Neural cell (in vitro differentiated cells): ENCODE data around the gene PTH1R. TPM values are rescaled to one million over a fixed set of nuclear protein-coding genes. Genes with fewer than 3 reads are reported as not detected.

Source experiments
- H2AFZ ChIP-seq: fragments of 200-600, 300-800 bp; sonication (generic), shearing (Covaris generic); 2 replicates; pipeline ENCODE4 v1.6.0; 2014; ENCODE audit warnings: low read depth, mild to moderate bottlenecking, antibody characterized with exemption, low read length, moderate library complexity
- H3F3A ChIP-seq: fragments of 200-600 bp; shearing (Covaris generic); 2 replicates; pipeline ENCODE4 v1.6.1; 2016; ENCODE audit warnings: mild to moderate bottlenecking, moderate library complexity, mixed read lengths, antibody characterized with exemption, low read length; ENCODE audit not compliant: insufficient read depth, poor library complexity, severe bottlenecking
- H3K27ac ChIP-seq: fragments of 200-600, 300-800 bp; sonication (generic), shearing (Covaris generic); 2 replicates; pipeline ENCODE4 v1.5.1; 2014; ENCODE audit warnings: mild to moderate bottlenecking, low read length, moderate library complexity
- H3K27me3 ChIP-seq: fragments of 300-800, 200-600 bp; sonication (generic), shearing (Covaris generic); 2 replicates; pipeline ENCODE4 v1.6.0; 2014; ENCODE audit warnings: mild to moderate bottlenecking, low read depth, low read length, moderate library complexity; ENCODE audit not compliant: insufficient read depth
- H3K36me3 ChIP-seq: fragments of 300-800, 200-600 bp; sonication (generic), shearing (Covaris generic); 2 replicates; pipeline ENCODE4 v1.5.1; 2014; ENCODE audit warnings: mild to moderate bottlenecking, antibody characterized with exemption, low read length, moderate library complexity; ENCODE audit not compliant: insufficient read depth
- H3K4me2 ChIP-seq: fragments of 300-800, 200-600 bp; sonication (generic), shearing (Covaris generic); 2 replicates; pipeline ENCODE4 v1.6.0; 2014; ENCODE audit warnings: mild to moderate bottlenecking, low read length
- H3K4me3 ChIP-seq: fragments of 300-800, 200-600 bp; sonication (generic), shearing (Covaris generic); 2 replicates; pipeline ENCODE4 v1.5.1; 2014; ENCODE audit warnings: mild to moderate bottlenecking, low read length, moderate library complexity
- H3K79me2 ChIP-seq: fragments of 200-600 bp; shearing (Covaris generic); replicated peaks from 2 replicates; pipeline ENCODE4 v1.6.0; 2014; ENCODE audit warnings: mild to moderate bottlenecking, low read length, moderate library complexity; ENCODE audit not compliant: insufficient read depth
- H3K9ac ChIP-seq: fragments of 300-800, 200-600 bp; sonication (generic), shearing (Covaris generic); 2 replicates; pipeline ENCODE4 v1.6.1; 2016; ENCODE audit warnings: mild to moderate bottlenecking, low read length, mixed read lengths
- H3K9me2 ChIP-seq: fragments of 200-600 bp; shearing (Covaris generic); 2 replicates; pipeline ENCODE4 v1.6.1; 2016; ENCODE audit warnings: mild to moderate bottlenecking, low read length, mixed read lengths; ENCODE audit not compliant: insufficient read depth
- H3K9me3 ChIP-seq: fragments of 200-600, 300-800 bp; sonication (generic), shearing (Covaris generic); 2 replicates; pipeline ENCODE4 v1.6.1; 2016; ENCODE audit warnings: mild to moderate bottlenecking, mixed run types, low read length, moderate library complexity, mixed read lengths
- H4K20me1 ChIP-seq: fragments of 200-600 bp; shearing (Covaris generic); 2 replicates; pipeline ENCODE4 v1.6.1; 2016; ENCODE audit warnings: mild to moderate bottlenecking, mixed run types; ENCODE audit not compliant: insufficient read depth
- CTCF ChIP-seq: fragments of 450-650 bp; IDR thresholded peaks from 2 replicates; pipeline ENCODE4 v1.5.1; 2014; ENCODE audit warnings: antibody characterized with exemption, mild to moderate bottlenecking, moderate library complexity; ENCODE audit not compliant: poor library complexity, severe bottlenecking
- EP300 ChIP-seq: fragments of 450-650 bp; conservative IDR thresholded peaks from 2 replicates; pipeline ENCODE4 v1.6.1; 2014; ENCODE audit warnings: antibody characterized with exemption, mild to moderate bottlenecking, moderate library complexity; ENCODE audit not compliant: poor library complexity, severe bottlenecking
- EZH2 ChIP-seq: fragments of 200-600, 300-800 bp; shearing (Covaris generic), sonication (generic); IDR thresholded peaks from 2 replicates; pipeline ENCODE4 v1.6.1; 2014; ENCODE audit warnings: antibody characterized with exemption, low read length, borderline replicate concordance, mild to moderate bottlenecking; ENCODE audit not compliant: insufficient read depth, poor library complexity, severe bottlenecking
- MXI1 ChIP-seq: fragments of 450-650 bp; conservative IDR thresholded peaks from 2 replicates; pipeline ENCODE4 v1.6.1; 2014; ENCODE audit warnings: antibody characterized with exemption, mild to moderate bottlenecking; ENCODE audit not compliant: poor library complexity, severe bottlenecking
- POLR2AphosphoS5 ChIP-seq: IDR thresholded peaks from 2 replicates; pipeline ENCODE4 v1.6.1; 2012
- RAD21 ChIP-seq: fragments of 450-650 bp; conservative IDR thresholded peaks from 2 replicates; pipeline ENCODE4 v1.6.1; 2014; ENCODE audit warnings: antibody characterized with exemption, mild to moderate bottlenecking, moderate library complexity
- REST ChIP-seq: IDR thresholded peaks from 2 replicates; pipeline ENCODE4 v1.6.1; 2012; ENCODE audit warnings: borderline replicate concordance
- SMC3 ChIP-seq: fragments of 450-650 bp; conservative IDR thresholded peaks from 2 replicates; pipeline ENCODE4 v1.6.1; 2014; ENCODE audit warnings: antibody characterized with exemption, mild to moderate bottlenecking, moderate library complexity; ENCODE audit not compliant: poor library complexity
- TAF1 ChIP-seq: IDR thresholded peaks from 2 replicates; pipeline ENCODE4 v1.6.1; 2012; ENCODE audit warnings: low read depth
- polyA plus RNA-seq: library from polyadenylated mRNA; depleted of rRNA; stranded (reverse); fragments of >200 nt; gene quantifications from 2 replicates; pipeline ENCODE4 v1.2.3, GENCODE V29; 2014

PTH1R gene
- polyA plus RNA-seq, 1 donor from 2014 or later, result not detected

GRCh38 chr3:46916278-46916677 lies 38.8 kb downstream of the PTH1R start:
- Histone ChIP-seq H3K36me3 (peaks cover 4% of the 10 kb centered on the region), H3K27me3 (no peaks in the 10 kb centered on the region), H3K79me2 (no peaks in the 10 kb centered on the region), H3F3A (no peaks in the 10 kb centered on the region), H3K4me2 (no peak overlapping the region), H4K20me1 (no peaks in the 10 kb centered on the region), H3K9ac (no peak overlapping the region), H2AFZ (no peak overlapping the region), H3K27ac (no peak overlapping the region), H3K4me3 (no peak overlapping the region), H3K9me2 (no peaks in the 10 kb centered on the region), H3K9me3 (peaks cover 6% of the 10 kb centered on the region)
- no peak for TF ChIP-seq EZH2
- no peak for TF ChIP-seq SMC3
- no peak for TF ChIP-seq RAD21
- no peak for TF ChIP-seq TAF1

GRCh38 chr3:46916799-46917198 lies 39.3 kb downstream of the PTH1R start:
- Histone ChIP-seq H3K9me3 (peaks cover 6% of the 10 kb centered on the region), H3K27ac (no peak overlapping the region), H3K79me2 (no peaks in the 10 kb centered on the region), H3K36me3 (peaks cover 4% of the 10 kb centered on the region), H3K9me2 (no peaks in the 10 kb centered on the region), H3K4me2 (no peak overlapping the region), H3K4me3 (no peak overlapping the region), H3K27me3 (no peaks in the 10 kb centered on the region), H2AFZ (no peak overlapping the region), H4K20me1 (no peaks in the 10 kb centered on the region), H3F3A (no peaks in the 10 kb centered on the region), H3K9ac (no peak overlapping the region)
- TF ChIP-seq CTCF (no peak), TAF1 (no peak), RAD21 (no peak), EP300 (no peak), REST (no peak), EZH2 (no peak), POLR2AphosphoS5 (no peak), SMC3 (no peak), MXI1 (no peak)

- H3K4me3 ChIP-seq, result no peak overlapping the region
These were observed 39.7 kb downstream of the PTH1R start for GRCh38 chr3:46917257-46917656.

More at GRCh38 chr3:46917257-46917656, 39.7 kb downstream of the PTH1R start:
- Histone ChIP-seq H3K9me3 (peaks cover 6% of the 10 kb centered on the region), H3K79me2 (no peaks in the 10 kb centered on the region), H3K9ac (no peak overlapping the region), H3K4me2 (no peak overlapping the region), H2AFZ (no peak overlapping the region), H3K27ac (no peak overlapping the region), H4K20me1 (no peaks in the 10 kb centered on the region), H3K27me3 (no peaks in the 10 kb centered on the region), H3F3A (no peaks in the 10 kb centered on the region), H3K36me3 (peaks cover 4% of the 10 kb centered on the region), H3K9me2 (no peaks in the 10 kb centered on the region)
- TF ChIP-seq TAF1, result no peak
- TF ChIP-seq EZH2, result no peak
- TF ChIP-seq SMC3, result no peak
- no peak for TF ChIP-seq REST
- no peak for TF ChIP-seq EP300
- TF ChIP-seq MXI1, result no peak
- no peak for TF ChIP-seq RAD21
- TF ChIP-seq POLR2AphosphoS5, result no peak
- TF ChIP-seq CTCF, result no peak
